Activated T-cell treated with anti-CD3 and anti-CD28 coated beads, Interleukin-2, amount 50 U/mL, for 48 hours (primary cell): ENCODE results near the gene MYO1H.
"Not testable (repeated sequence)": the region's sequence is repeated elsewhere in the genome, so short reads cannot be mapped to it uniquely, and the experiment has no call there.

Experiments
- DNase-seq, 2 experiments: peaks; one replicate each; pipeline ENCODE4 v3.0.0-alpha.2; 2020

MYO1H gene

DNA sequence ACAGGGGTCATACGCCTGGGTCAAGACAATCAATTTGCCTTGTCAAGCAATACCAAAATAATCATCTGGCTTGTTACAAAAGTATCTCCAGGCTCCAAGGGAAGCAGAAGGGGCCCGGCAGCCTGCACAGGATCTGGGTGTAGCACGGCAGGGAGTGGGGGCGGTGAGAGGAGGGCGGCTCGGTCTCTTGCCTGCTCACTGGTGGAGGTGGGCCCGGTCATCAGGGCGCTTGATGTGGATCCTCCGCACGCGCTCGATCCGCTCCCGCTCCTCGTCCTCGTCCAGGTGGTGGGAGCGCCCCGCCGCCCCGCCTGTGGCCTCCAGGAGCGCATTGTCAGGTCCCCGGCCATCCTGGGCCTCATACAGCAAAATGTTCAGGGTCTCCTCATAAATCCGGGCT is 103.7 kb downstream of the MYO1H start:
- no peak for DNase-seq

DNA sequence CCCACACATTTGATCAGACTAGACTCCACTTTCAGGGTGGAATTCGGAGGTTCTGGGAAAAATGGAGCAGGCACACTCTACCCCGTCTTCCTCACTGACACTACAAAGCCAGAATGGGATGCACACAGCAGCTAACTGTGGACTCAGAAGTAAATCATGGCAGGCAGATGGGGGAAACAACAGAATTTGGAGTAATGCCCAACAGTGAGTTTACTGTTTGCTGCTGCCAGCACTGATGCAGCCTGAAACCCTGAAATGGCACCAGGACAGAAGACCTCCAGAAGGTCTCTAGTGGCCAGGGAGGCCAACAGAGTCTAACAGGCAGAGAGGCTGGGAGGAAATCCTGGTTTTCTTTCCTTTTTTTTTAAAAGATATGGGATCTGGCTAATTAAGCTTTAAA is 104.8 kb downstream of the MYO1H start:
- DNase-seq: no peak

DNA sequence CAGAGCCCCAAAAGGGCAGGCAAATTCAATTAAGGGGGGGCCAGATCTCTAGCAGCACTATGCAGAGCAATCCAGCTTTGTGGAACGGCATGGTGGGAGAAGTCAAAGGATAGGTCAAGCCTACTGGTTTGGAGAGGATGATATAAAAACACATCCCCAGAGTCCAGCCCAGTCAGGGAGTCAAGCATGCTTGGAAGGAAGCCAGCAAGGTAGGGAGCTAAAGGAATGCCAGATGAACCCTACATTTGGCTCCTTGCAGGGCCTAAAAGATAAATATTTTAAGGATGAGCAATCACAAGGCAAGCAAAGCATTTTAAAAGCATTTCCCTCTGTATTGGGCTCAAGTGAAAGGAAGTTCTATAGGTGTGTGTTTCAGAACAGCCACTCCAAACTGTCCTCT is 108.0 kb downstream of the MYO1H start:
- no peak for DNase-seq

DNA sequence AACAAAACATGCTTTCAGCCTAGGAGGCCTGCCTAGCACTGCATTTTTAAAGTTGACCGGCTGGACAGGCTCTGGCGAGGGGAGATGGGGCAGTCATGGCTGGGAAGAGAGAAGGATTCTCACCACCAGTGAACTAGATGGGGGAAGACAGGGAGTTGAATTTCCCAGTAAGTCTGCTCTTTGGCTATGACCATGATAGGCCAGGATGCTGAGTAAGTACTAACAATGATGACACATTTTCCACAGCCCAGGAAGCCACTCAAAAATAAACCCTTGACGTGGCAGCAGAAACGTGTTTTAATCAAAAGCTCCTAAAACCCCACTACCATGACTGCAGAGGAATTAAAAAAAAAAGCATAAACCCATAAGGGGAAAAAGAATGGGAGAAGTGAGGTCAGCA is 110.4 kb downstream of the MYO1H start:
- no peak for DNase-seq

DNA sequence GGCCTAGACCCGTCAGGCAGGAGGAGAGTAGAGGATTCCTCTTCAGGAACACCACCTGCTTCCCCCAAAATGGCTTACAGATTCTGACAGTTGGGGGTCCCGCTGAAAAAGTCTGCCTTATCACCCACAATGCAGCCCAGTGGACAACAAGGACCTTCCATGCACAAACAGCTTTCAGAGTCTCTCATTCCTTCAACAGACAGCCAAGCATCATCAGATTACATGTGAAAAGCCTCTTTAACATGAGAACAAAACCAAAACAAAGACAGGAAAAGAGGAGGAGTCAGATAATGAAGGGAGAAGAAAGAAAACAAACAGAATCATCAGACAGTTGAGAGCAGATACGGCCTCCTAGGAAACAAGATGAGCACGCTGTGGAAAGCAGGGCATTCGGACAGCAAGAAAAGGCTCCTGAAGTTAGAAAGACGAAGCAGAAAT is 111.1 kb downstream of the MYO1H start:
- DNase-seq: no peak

DNA sequence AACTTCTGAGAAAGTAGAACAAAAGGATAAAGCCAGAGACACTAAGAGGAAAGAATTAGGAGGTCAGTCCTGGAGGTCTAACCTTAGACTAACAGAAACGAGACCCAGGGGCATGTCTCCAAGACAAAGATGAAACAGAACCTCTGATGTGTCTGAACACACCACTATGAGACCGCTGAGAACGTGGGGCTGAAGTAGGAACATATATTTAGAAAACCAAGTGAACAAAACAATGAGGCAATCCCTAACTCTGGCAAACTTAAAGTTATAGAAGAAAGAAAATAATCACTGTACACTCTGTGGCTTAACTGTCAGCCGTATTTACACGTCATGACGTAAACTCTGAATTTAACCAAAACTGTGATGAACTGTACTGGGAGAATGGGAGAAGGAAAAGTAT is 111.5 kb downstream of the MYO1H start:
- no peak for DNase-seq

DNA sequence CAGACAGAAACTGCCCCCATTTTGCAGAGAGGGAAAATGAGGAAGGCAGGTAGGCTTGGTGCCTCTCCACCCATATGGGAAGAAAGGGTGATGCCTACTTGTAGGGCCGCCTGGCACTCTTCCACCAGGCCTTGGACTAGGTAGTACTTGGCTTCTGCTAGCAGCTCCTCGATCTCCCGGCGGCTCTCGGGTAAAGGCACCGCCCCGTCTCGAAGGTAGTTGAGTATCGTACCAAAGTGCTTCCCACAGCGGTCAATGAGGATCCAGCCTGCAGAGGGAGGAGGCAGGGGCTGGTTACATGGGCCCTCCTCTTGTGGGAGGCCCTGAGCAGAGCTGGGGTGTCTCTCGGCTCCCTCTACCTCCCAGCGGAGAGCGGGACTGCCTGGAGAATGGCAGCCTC is 112.8 kb downstream of the MYO1H start:
- DNase-seq: no peak

DNA sequence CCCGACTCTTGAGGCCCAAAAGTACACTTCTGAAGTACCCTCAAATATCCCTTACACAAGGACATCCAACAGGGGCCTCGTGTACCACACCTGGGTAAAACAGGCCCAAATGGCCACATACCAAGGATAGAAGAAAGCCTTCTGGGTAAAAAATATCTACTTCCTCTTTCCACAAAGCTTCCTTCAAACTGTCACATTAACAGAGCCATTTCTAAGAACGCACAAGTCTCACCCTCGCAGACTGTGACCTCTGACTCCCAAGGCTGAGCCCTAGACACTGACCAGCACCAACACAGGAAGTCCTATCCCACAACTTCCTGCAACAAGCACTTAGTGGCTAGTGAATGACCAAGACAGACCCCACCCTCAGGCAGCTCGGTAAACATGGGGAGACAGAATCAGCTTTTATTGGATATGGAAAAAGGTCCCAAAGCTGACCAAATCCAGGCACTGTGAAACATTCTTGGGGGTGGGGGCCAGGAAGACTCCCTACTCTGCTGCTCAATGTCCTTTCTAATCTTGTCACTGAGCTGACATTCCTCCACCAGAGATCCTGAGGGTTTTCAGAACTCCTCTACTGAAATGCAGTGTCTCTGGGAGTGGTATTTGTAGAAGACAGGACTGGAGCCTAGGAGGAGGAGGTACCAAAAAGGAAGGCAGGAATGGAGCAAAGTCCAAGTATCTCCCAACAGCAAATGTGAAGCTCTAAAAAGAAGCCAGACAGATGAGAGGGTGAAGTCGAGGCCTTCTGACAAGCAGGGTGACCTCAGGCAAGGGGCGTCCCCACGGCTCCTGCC is 113.5 kb downstream of the MYO1H start:
- DNase-seq: no peak

DNA sequence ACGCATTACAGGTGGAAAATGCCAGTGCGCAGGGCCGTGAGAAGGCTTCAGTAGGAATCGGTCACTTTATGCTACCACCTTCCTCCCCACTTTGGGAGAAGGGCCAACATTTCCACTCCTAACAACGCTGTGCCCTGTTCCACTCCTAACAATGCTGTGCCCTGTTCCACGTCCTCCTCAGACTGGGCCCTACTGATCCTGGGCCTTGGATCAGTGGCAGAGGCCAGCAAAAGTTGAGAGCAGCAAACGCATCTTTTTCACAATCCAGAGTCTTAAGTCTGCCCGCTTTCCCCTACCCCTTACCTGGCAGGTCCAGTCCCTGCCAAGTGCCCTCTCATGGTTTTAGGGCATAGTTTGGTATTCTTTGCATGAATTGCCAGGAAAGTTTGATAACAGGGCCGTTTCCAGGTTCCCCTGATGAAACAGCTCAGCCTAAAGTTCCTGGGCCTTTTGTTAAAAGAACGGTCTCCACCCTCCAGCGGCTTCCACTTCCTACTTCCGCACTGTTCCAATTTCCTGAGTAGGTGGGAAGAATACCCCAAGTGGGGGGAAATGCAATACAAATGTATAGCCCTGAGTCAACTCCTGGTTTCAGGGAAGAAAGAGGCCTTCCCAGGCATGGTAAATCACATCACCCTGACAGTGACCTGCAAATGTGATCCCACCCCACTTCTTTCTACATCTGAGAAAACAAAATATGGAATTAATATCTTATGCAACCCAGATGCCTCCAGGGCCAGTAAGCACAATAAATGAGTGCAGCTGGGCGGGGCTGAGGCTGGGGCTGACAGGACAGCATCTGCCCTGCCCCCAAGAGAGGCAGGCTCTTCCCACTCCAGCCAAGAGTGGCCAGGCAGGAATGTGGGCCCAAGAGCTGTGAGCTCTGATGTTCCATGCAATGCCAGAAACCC is 114.4 kb downstream of the MYO1H start:
- no peak for DNase-seq

DNA sequence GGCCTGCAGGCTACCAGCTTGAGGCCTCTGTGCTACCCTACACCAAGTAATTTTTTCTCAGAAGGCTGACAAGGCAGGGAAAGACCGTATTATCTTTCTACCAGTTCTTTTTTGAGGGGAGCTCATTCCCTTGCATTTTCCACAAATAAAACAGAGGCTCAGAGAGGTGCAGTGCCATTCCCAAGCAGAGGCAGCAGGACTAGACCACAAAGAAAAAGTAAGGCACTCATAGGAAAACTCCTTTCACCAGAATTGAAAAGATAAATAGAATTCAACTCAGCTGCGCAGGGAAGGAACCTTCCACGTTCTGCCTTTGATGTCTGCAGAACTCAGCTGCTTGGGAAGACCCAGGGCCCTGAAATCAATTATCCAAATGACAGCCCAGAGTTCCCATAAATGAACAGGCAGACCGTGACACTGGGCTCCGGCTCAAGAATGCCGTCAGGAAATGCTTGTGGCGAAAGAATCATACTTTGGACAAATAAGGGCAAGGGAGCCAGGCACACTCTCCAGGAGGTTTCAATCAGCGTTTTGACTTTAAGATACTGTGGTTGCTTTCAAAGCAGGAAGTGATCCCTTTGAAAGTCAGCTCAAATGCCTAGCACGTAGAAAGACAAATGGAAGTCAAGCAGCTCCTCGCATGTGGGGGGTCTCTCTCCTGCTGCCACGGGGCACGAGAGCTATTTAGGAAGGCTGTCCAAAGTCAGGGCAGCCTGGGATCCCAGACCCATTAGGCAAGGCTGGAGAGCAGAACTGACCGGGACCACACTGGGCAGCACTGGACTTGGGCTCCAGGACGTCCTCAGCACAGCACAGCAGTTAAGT is 115.4 kb downstream of the MYO1H start:
- DNase-seq: no peak

DNA sequence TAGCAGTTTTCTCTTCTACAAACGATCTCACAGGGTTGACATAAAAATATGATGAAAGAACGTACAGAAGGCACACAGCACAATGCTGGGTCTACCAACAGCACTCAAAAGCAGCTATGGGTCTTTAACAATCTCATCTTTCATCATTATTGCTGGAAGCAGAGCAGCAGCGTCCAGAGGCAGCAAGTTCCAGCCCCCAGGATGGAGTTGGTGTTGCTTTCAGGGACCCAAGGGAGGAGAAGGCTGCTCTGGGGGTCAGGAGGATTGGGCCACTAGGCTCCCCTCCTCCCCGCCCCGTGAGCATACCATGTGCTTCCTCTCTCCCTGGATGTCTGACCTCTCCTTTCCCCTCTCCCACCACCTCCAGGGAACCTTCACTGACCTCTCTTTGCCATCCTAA is 116.1 kb downstream of the MYO1H start:
- no peak for DNase-seq

DNA sequence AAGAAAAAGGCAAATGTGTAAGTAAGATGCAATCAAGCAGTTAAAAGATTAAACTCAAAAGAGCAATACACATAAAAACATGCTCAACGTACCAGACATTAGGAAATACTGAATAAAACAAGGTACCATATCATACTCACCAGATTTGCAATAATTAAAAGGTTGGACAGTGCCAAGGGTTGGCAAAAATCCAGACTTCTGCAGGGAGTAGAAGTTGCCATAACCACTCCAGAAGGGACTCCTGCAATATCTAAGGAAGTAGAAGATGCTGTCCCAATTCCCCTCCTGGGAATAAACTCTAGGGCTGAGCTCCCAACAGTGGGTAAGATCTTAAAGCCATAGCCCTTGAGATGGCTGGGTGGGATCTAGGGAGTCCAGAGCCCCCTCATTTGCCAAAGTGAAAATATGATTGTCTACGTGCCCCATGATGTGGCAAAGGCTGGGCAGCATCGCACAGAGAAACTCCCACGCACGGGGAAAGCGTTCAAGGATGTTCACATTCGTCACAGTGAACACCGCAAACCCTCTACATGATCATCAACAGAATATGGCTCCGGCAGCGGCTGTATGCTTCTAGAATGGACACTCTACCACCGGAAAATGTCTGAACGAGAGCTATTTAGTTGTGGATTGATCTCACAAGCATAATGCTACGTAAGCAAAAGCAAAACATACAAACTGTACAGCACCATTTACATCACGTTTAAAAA is 117.1 kb downstream of the MYO1H start:
- no peak for DNase-seq

DNA sequence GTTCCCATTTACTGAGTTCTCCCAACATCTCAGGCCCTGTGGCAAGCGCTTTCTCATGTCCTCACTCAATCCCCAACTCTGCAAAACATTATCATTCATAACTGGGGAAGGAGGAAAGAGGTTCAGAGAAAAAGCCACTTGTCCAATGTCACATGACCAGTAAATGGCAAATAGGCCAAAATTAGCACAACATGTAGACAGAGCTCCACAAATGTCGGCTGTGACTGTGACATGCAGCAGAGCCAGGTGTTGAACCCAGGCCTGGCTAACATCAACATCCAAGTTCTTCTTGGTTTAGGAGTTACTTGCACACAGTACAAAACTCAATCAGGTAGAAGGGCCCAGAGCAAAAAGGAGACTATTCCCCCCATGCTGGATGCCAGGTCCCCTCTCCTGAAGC is 118.6 kb downstream of the MYO1H start:
- DNase-seq: no peak

DNA sequence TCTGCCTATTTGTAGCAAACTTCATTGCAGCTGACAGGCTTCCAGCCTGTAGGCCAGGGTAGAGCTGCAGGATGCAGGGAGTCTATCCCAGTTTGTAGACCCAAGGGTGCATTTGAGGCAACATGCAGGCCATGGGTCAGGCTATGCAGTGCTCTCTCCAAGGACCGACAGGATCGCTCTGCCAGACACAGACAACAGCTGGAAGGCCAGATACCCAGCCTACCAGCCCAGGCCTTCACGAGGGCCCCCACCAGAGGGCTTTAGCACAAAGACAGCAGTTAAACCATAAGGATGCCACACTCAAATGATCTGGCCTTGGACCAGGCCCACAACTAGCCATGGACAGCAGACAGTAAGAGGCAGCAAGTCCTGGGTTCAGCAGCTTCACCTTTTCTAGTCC is 119.1 kb downstream of the MYO1H start:
- no peak for DNase-seq

DNA sequence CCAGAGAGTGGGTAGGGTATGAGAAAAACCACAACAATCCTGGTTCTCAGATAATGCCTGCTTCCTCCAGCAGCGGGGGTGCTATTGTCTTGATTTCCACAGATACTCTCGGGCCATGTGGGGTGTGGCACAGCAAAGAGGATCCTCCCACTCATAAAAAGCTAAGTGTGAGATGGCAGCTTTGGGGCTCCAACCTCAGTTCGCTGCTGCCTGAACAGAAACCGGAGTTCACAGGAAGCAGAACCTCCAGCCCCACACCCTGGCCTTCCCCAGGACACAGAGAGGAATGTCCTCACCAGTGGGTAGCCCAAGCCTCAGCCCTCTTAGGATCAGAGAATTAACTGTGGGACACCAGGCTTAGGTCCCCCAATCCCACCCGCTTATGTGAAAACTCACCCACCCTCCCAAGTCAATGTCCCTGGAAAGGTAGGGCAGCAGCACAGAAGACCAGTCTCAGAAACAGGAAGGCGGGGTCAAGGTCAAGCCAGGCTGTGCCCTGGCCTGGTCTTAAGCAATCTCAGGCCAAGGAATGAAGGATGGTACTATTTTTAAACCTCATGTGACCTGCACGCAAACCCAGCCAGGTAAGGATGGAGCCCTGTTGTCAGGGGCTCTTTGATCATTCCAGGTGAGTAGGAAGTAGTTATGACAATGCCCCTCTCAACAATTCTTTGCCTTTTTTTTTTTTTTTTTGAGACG is 120.4 kb downstream of the MYO1H start:
- DNase-seq: no peak

DNA sequence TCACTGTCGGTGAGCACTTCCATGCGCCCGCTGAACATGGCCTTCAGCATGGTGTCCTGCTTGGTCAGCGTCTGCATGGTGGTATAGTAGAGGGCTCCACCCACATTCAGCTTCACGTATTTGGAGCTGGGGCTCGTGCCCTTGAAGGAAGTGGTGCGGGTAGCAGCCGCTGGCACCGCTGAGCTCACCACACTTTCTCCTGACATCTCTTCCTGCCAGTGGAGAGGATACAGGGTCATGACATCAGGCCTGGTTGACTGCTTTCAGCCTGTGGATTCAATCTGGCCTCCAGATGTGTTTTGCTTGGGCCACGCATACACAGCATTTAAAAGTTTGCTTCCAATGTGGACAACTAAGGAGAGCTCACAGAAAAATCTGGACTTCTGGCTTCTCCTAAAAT is 121.8 kb downstream of the MYO1H start:
- DNase-seq: no peak

DNA sequence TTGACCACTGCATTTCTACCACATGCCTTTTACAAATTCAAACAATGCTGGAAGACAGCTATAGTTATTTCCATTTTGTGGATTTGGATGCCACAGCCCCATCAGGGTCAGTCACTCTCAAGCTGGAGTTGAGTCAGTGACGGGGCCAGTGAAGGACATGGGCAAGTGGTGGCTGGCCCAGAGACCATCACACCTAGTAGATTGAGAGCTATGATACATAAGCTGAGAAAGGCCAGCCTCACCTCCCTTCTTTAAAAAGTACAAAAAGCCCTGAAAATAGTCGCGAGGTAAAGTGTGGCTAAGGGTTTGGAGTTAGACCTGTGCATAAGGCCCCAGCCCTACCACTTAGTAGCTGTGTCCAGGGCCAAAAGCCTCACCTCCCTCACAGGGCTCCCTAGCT is 125.3 kb downstream of the MYO1H start:
- DNase-seq: no peak

DNA sequence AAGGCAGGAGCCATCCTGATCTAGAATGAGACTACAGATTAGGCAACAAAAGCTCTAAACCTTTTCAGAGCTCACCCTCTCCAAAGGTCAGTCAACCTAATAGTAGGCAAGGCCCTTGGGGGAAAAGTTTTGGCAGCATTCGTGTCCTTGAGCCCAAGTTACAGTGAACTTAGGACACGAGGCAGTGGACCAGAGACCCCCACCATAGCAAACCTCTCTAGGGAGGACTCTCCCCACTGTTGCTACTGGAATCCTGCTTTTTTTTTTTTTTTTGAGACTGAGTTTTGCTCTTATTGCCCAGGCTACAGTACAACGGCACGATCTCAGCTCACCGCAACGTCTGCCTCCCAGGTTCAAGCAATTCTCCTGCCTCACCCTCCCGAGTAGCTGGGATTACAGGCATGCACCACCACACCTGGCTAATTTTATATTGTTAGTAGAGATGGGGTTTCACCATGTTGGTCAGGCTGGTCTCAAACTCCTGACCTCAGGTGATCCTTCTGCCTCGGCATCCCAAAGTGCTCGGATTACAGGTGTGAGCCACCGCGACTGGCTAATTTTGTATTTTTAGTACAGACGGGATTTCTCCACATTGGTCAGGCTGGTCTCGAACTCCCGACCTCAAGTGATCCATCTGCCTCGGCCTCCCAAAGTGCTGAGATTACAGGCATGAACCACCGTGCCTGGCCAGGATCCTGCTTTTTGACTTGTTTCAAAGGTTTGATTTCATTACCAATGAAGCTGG is 126.0 kb downstream of the MYO1H start:
- not testable (repeated sequence) for DNase-seq

DNA sequence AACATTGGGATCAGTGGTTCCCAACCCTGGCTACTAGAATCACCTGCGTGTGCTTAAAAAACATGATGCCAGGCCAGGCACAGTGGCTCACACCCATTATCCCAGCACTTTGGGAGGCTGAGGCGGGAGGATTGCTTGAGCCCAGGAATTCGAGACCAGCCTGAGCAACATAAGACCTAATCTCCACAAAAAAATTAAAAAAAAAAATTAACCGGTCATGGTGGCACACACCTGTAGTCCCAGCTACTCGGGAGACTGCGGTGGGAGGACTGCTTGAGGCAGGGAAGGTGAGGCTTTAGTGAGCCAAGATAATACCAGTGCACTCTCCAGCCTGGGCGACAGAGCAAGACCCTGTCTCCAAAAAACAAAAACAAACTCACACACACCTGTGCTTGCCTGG is 127.4 kb downstream of the MYO1H start:
- no peak for DNase-seq

DNA sequence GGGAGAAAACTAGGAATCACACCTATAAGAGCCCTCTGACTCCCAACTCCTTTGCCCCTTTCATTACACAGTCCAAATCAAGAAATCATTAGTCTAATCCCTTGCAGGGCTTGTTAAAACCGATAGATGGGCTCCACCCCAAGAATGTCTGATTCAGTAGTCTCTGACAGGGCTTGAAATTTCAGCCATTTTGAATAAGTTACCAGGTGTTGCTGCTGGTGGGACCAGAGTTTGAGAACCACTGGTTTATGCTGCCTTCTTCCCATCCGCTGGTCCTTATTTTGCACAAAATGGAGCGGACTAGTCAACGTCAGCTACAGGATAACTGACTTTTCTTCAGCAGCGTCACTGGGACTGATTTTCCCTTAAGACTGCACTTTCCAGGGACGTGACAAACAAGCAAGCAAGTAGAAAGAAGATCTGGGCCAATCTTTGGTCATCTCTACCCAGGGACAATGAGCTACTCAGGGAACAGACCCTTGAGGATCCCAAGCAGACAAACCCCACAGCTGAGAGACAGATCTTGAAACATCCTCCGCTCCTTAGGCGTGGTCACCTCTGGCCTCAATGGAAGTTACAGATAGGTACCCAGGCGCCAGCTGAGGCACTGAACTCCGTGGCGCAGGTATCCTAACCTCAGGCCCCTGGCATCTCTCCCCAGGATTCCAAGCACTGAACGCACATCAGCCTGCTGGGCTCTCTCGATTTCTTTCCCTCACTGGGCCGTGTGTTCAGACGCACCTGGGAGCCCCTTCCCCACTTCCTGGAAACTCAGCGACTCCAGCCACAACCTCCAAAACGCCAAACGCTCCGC is 128.5 kb downstream of the MYO1H start:
- DNase-seq: no peak
